Putamen (tissue), 1 donor: ENCODE results near the gene PNN.
"Not testable (repeated sequence)": the region's sequence is repeated elsewhere in the genome, so short reads cannot be mapped to it uniquely, and the experiment has no call there.

Experiments used
- DNase-seq: peaks from one replicate; pipeline ENCODE4 v3.0.0-alpha.2; 2016; ENCODE audit warnings: low spot score

Gene PNN

GRCh38 chr14:39181026-39181692 lies 6.1 kb downstream of the PNN start:
- no peak for DNase-seq

GRCh38 chr14:39181693-39182047 lies 6.6 kb downstream of the PNN start:
- DNase-seq, result no peak

GRCh38 chr14:39182770-39183684 lies 8.0 kb downstream of the PNN start:
- no peak for DNase-seq

- not testable (repeated sequence) for DNase-seq
Measured at GRCh38 chr14:39183685-39184003, 8.6 kb downstream of the PNN start.

- DNase-seq, result no peak
Measured at GRCh38 chr14:39184628-39185255, 9.7 kb downstream of the PNN start.

GRCh38 chr14:39185256-39186049 lies 10.4 kb downstream of the PNN start:
- no peak for DNase-seq

GRCh38 chr14:39186941-39187525 lies 12.0 kb downstream of the PNN start:
- no peak for DNase-seq

- DNase-seq, result no peak
Measured at GRCh38 chr14:39203659-39204606, 28.9 kb downstream of the PNN start.

GRCh38 chr14:39207430-39207829 lies 32.4 kb downstream of the PNN start:
- DNase-seq, result not testable (repeated sequence)

GRCh38 chr14:39211109-39211741 lies 36.2 kb downstream of the PNN start:
- DNase-seq, result no peak

GRCh38 chr14:39212034-39212433 lies 37.0 kb downstream of the PNN start:
- no peak for DNase-seq

GRCh38 chr14:39212693-39213092 lies 37.6 kb downstream of the PNN start:
- no peak for DNase-seq

GRCh38 chr14:39217214-39217879 lies 42.3 kb downstream of the PNN start:
- no peak for DNase-seq

- DNase-seq, result no peak
Measured at GRCh38 chr14:39218171-39218769, 43.2 kb downstream of the PNN start.

- no peak for DNase-seq
Measured at GRCh38 chr14:39219075-39219499, 44.0 kb downstream of the PNN start.

- not testable (repeated sequence) for DNase-seq
Measured at GRCh38 chr14:39220473-39220872, 45.4 kb downstream of the PNN start.

- no peak for DNase-seq
Measured at GRCh38 chr14:39228044-39228443, 53.0 kb downstream of the PNN start.

- no peak for DNase-seq
Measured at GRCh38 chr14:39228509-39229221, 53.6 kb downstream of the PNN start.

- no peak for DNase-seq
Measured at GRCh38 chr14:39229222-39229543, 54.1 kb downstream of the PNN start.
